ENCODE data around the gene USP48. TPM values are rescaled to one million over a fixed set of nuclear protein-coding genes. Genes with fewer than 3 reads are reported as not detected.
A peak's percentile ranks its signal among the peaks of the same experiment; 100 is the strongest.

The USP48 gene
- total RNA-seq, 1 experiment from 2014 or later = 60.9 TPM

- no peak overlapping the region for H3K4me3 ChIP-seq
- H3K27ac ChIP-seq = no peak overlapping the region
- H3K27me3 ChIP-seq = no peaks in the 10 kb centered on the region
- H3K9me3 ChIP-seq (replicated peaks) = no peaks in the 10 kb centered on the region
- peaks cover 56% of the 10 kb centered on the region for H3K36me3 ChIP-seq
- DNase-seq = no peak
- no peaks in the 10 kb centered on the region for H3K4me1 ChIP-seq
These were observed 61.5 kb downstream of the USP48 start for GRCh38 chr1:21721295-21721985.

- Histone ChIP-seq H3K36me3 (peaks cover 57% of the 10 kb centered on the region), H3K4me1 (no peaks in the 10 kb centered on the region), H3K9me3 (replicated peaks) (no peaks in the 10 kb centered on the region), H3K27ac (no peak overlapping the region), H3K4me3 (no peak overlapping the region), H3K27me3 (no peaks in the 10 kb centered on the region)
- no peak for DNase-seq
These were observed 66.8 kb downstream of the USP48 start for GRCh38 chr1:21716169-21716568.

- no peak overlapping the region for H3K4me3 ChIP-seq
- H3K4me1 ChIP-seq = peaks cover 45% of the 10 kb centered on the region
- H3K27me3 ChIP-seq = no peaks in the 10 kb centered on the region
- H3K36me3 ChIP-seq = peaks cover 33% of the 10 kb centered on the region
- peak in 1 of 2 experiments; percentile 45 for DNase-seq
- H3K27ac ChIP-seq = peak overlapping the region; percentile 0; the same call in 1 of the 2 replicates
- H3K9me3 ChIP-seq (replicated peaks) = no peaks in the 10 kb centered on the region
These were observed 75.1 kb downstream of the USP48 start for GRCh38 chr1:21707891-21708290.

DNA sequence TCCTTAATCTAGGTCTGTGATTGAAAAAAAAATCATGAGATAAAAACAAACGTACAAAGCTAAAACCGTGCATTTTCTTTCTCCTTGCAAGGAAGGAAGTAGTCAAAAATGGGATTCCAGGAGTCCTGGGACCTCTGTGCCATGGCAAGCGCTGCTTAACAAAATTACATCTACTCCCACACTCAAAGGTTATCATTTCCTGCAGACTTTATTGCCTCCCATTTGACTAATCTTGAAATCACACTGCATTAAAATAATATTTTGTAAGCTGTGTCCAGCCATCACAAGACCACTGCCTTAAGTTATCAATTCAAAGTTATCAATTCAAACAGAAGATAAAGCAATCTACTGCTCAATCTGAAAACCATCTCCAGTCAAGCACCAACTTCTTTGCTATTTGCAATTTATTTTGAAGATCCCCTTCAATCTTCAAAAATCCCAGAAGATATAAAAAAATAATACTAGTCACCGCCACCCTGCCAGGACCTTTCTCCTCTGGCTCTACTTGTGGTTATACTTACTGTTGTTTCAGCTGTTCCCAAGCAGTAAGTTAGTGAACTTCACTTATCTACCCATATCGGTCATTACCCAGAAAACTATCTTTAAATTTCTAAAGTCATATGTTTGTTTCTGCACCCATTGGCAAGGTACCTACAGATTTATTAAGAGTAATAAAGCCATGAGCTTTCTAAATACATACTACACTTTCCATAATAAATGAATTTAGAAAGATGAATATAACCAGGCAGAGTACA lies 75.7 kb downstream of the USP48 start:
- Histone ChIP-seq H3K4me1 (peaks cover 45% of the 10 kb centered on the region), H3K36me3 (peaks cover 37% of the 10 kb centered on the region), H3K27me3 (no peaks in the 10 kb centered on the region), H3K27ac (peak overlapping the region; percentile 67), H3K4me3 (no peak overlapping the region), H3K9me3 (replicated peaks) (no peaks in the 10 kb centered on the region)
- peak; percentile 45 to 80 for DNase-seq

GRCh38 chr1:21706151-21706835 lies 76.7 kb downstream of the USP48 start:
- DNase-seq = peak; percentile 76 to 88

DNA sequence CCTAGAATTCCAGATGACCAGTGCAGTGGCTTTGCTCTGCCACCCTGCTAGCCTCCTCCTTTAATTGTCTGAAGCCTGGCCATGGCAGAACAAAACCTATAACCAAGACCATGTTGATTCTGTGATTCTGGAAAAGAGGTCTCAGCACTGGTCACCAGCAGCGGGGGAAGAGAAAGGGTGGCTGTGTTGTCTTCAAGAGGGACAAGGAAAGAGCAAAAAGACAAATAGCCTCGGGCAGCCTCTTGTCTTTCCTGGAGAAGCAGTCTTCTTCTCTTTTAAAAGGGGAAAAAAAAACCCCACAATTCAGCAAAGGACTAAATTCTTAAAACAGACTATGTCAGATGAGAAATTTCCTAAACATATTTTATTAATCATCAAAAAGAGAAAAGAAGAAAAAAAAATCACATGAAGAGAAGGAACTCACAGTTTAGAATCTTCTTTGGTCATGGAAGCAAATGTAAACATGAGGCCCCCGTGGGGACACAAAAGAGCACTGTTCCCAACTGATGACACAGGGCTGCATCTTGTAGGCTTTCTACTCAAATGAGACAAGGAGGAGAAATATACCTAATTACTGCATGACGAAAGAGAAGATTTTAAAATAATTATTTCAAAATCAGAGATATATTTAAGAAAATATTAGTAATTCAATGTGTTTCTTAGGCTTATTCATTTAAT lies 77.5 kb downstream of the USP48 start:
- Histone ChIP-seq H3K27me3 (no peaks in the 10 kb centered on the region), H3K36me3 (peaks cover 41% of the 10 kb centered on the region), H3K27ac (peak overlapping the region; percentile 67), H3K9me3 (replicated peaks) (no peaks in the 10 kb centered on the region), H3K4me1 (peaks cover 45% of the 10 kb centered on the region), H3K4me3 (no peak overlapping the region)
- DNase-seq = peak; percentile 52 to 78

More at GRCh38 chr1:21706151-21706835, 76.7 kb downstream of the USP48 start:
- H3K36me3 ChIP-seq = peaks cover 38% of the 10 kb centered on the region
- no peaks in the 10 kb centered on the region for H3K9me3 ChIP-seq (replicated peaks)
- peaks cover 45% of the 10 kb centered on the region for H3K4me1 ChIP-seq
- H3K27me3 ChIP-seq = no peaks in the 10 kb centered on the region
- H3K27ac ChIP-seq = peak overlapping the region; percentile 67
- H3K4me3 ChIP-seq = no peak overlapping the region

DNA sequence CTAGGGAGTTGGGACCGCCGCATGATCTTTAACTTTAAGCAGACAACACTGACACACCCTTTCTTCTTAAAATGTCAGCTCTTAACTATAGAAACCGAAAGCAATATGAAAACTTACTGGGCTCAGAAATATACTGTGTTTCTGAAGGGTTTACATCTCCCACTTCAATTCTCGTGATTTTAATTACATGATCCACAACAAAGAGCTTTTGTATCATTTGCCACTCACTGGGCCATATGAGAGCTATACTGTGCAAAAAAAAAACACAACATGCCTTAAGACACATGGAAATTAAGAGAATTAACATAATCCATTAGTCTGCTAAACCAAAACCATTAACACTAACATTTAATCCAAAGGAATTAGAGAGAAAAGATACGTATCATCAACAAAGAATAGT lies 78.8 kb downstream of the USP48 start:
- peaks cover 45% of the 10 kb centered on the region for H3K4me1 ChIP-seq
- no peaks in the 10 kb centered on the region for H3K27me3 ChIP-seq
- DNase-seq = no peak
- peaks cover 46% of the 10 kb centered on the region for H3K36me3 ChIP-seq
- no peak overlapping the region; the same call in 1 of the 2 replicates for H3K27ac ChIP-seq
- H3K9me3 ChIP-seq (replicated peaks) = no peaks in the 10 kb centered on the region
- H3K4me3 ChIP-seq = no peak overlapping the region

- peaks cover 46% of the 10 kb centered on the region for H3K36me3 ChIP-seq
- H3K4me1 ChIP-seq = peaks cover 50% of the 10 kb centered on the region
- peak; percentile 21 to 67 for DNase-seq
- H3K27me3 ChIP-seq = no peaks in the 10 kb centered on the region
- no peak overlapping the region for H3K4me3 ChIP-seq
- H3K27ac ChIP-seq = no peak overlapping the region
- no peaks in the 10 kb centered on the region for H3K9me3 ChIP-seq (replicated peaks)
These were observed 79.5 kb downstream of the USP48 start for GRCh38 chr1:21703318-21703963.

GRCh38 chr1:21702780-21703179 lies 80.2 kb downstream of the USP48 start:
- peaks cover 51% of the 10 kb centered on the region for H3K4me1 ChIP-seq
- peaks cover 49% of the 10 kb centered on the region for H3K36me3 ChIP-seq
- H3K27ac ChIP-seq = no peak overlapping the region
- no peaks in the 10 kb centered on the region for H3K9me3 ChIP-seq (replicated peaks)
- no peaks in the 10 kb centered on the region for H3K27me3 ChIP-seq
- no peak for DNase-seq
- no peak overlapping the region for H3K4me3 ChIP-seq

- no peak overlapping the region for H3K27ac ChIP-seq
- H3K36me3 ChIP-seq = peaks cover 49% of the 10 kb centered on the region
- no peaks in the 10 kb centered on the region for H3K27me3 ChIP-seq
- no peak overlapping the region for H3K4me3 ChIP-seq
- no peak for DNase-seq
- H3K9me3 ChIP-seq (replicated peaks) = no peaks in the 10 kb centered on the region
- peaks cover 42% of the 10 kb centered on the region for H3K4me1 ChIP-seq
These were observed 81.5 kb downstream of the USP48 start for GRCh38 chr1:21701401-21701800.

DNA sequence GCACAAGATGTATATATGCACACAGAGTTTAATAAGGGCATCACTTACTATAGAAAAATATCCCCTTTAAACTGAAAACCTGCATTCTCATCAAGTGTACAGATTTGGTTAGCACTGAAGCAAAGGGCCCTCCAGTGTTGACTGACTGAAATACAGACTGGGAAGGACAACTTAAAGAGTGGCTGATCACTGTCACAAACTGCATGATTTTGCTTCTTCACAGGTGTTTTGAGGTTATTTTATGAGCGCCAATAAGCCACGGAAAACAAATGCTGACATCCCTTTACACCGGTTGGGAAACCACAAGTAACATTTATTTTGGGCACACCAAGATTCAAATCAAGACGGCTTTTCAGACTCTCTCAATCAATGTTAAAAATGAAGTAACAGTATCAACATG lies 82.9 kb downstream of the USP48 start:
- Histone ChIP-seq H3K27ac (no peak overlapping the region), H3K36me3 (peaks cover 49% of the 10 kb centered on the region), H3K4me3 (no peak overlapping the region), H3K4me1 (peaks cover 39% of the 10 kb centered on the region), H3K27me3 (no peaks in the 10 kb centered on the region), H3K9me3 (replicated peaks) (no peaks in the 10 kb centered on the region)
- DNase-seq = peak in 1 of 2 experiments; percentile 28

GRCh38 chr1:21696931-21697330 lies 86.0 kb downstream of the USP48 start:
- Histone ChIP-seq H3K27ac (peak overlapping the region; percentile 97), H3K36me3 (peaks cover 50% of the 10 kb centered on the region)
- DNase-seq = peak; percentile 93 to 99

GRCh38 chr1:21693732-21694131 lies 89.2 kb downstream of the USP48 start:
- Histone ChIP-seq H3K27ac (no peak overlapping the region), H3K4me3 (no peak overlapping the region), H3K4me1 (peaks cover 33% of the 10 kb centered on the region), H3K36me3 (peaks cover 52% of the 10 kb centered on the region), H3K9me3 (replicated peaks) (no peaks in the 10 kb centered on the region), H3K27me3 (no peaks in the 10 kb centered on the region)
- DNase-seq = no peak

More at GRCh38 chr1:21696931-21697330, 86.0 kb downstream of the USP48 start:
- H3K4me3 ChIP-seq = no peak overlapping the region
- no peaks in the 10 kb centered on the region for H3K27me3 ChIP-seq
- no peaks in the 10 kb centered on the region for H3K9me3 ChIP-seq (replicated peaks)
- peaks cover 31% of the 10 kb centered on the region for H3K4me1 ChIP-seq

DNA sequence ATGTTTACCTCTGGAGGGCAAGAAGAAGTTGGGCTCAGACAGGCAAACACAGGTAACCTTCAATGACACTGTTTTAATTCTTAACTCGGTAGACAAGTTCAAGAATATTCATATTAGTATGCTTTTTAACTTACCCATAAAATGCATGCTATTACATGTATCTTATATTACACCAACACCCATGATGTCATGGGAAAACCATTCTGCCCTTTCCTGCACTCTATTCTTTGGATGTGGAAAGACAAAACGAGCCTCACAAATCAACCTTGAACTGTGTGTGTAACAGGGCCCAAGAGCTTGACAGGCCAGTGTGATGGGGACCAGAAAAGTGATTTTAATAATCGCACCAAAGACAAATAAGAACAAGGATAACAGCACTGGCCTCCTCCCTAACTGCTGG lies 91.2 kb downstream of the USP48 start:
- Histone ChIP-seq H3K27me3 (no peaks in the 10 kb centered on the region), H3K4me1 (peaks cover 21% of the 10 kb centered on the region), H3K27ac (no peak overlapping the region), H3K9me3 (replicated peaks) (no peaks in the 10 kb centered on the region), H3K4me3 (no peak overlapping the region), H3K36me3 (peaks cover 62% of the 10 kb centered on the region)
- no peak for DNase-seq

Data from SJCRH30 (cell line).